GM21717 (cell line): Measurements from ENCODE around the gene ALX3.

Experiments
- ATAC-seq: cut with Tn5 transposase; IDR thresholded peaks from one replicate; pipeline ENCODE4 v1.9.1; 2021; ENCODE audit warnings: mild to moderate bottlenecking, moderate library complexity; ENCODE audit not compliant: unreplicated experiment

Gene ALX3

GRCh38 chr1:110070671-110071242, at the start of gene ALX3:
Gene ALX3 (minus strand): TSS chr1:110070672. CDS start chr1:110070612, 60 bp downstream.
- no peak for ATAC-seq

- ATAC-seq: no peak
Measured at GRCh38 chr1:110119843-110120242, 49.4 kb upstream of the ALX3 start.

- no peak for ATAC-seq
Measured at GRCh38 chr1:110118636-110119396, 48.3 kb upstream of the ALX3 start.

- ATAC-seq: no peak
Measured at GRCh38 chr1:110114784-110115183, 44.3 kb upstream of the ALX3 start.

GRCh38 chr1:110114173-110114572, 43.7 kb upstream of the ALX3 start:
- ATAC-seq: no peak

- no peak for ATAC-seq
Measured at GRCh38 chr1:110113551-110113950, 43.1 kb upstream of the ALX3 start.

- no peak for ATAC-seq
Measured at GRCh38 chr1:110112656-110113055, 42.2 kb upstream of the ALX3 start.

- ATAC-seq: no peak
Measured at GRCh38 chr1:110112143-110112542, 41.7 kb upstream of the ALX3 start, which contains the start of gene UBL4B. Gene UBL4B (plus strand): TSS chr1:110112443. CDS start chr1:110112535, 92 bp downstream.

- ATAC-seq: no peak
Measured at GRCh38 chr1:110111081-110111480, 40.6 kb upstream of the ALX3 start.

GRCh38 chr1:110107867-110108469, 37.5 kb upstream of the ALX3 start:
- ATAC-seq: no peak

GRCh38 chr1:110106013-110106941, 35.8 kb upstream of the ALX3 start:
- no peak for ATAC-seq

- ATAC-seq: no peak
Measured at GRCh38 chr1:110102081-110102480, 31.6 kb upstream of the ALX3 start.

GRCh38 chr1:110100335-110100734, 29.9 kb upstream of the ALX3 start:
- no peak for ATAC-seq

- no peak for ATAC-seq
Measured at GRCh38 chr1:110098222-110099026, 28.0 kb upstream of the ALX3 start.

GRCh38 chr1:110097507-110098221, 27.2 kb upstream of the ALX3 start:
- ATAC-seq: no peak

GRCh38 chr1:110094931-110095654, 24.6 kb upstream of the ALX3 start:
- ATAC-seq: no peak

- no peak for ATAC-seq
Measured at GRCh38 chr1:110092991-110093390, 22.5 kb upstream of the ALX3 start.

GRCh38 chr1:110091791-110092190, 21.3 kb upstream of the ALX3 start:
- no peak for ATAC-seq

- no peak for ATAC-seq
Measured at GRCh38 chr1:110091381-110091780, 20.9 kb upstream of the ALX3 start.
